Activated naive CD8-positive, alpha-beta T cell treated with anti-CD3 and anti-CD28 coated beads, Interleukin-2, amount 50 U/mL, for 24 hours (primary cell): ENCODE data around the gene CALML3.

Experiments used
- ATAC-seq: fragments of 150-1000 bp; cut with Tn5 transposase; one replicate; pipeline ENCODE4 v1.10.0; 2021
- DNase-seq: peaks from one replicate; pipeline ENCODE4 v3.0.0; 2021
- H3K27ac Mint-ChIP-seq: one replicate; pipeline ENCODE4 v1.8.0; 2021; ENCODE audit warnings: mild to moderate bottlenecking, mixed read lengths
- H3K27me3 Mint-ChIP-seq: one replicate; pipeline ENCODE4 v1.8.0; 2021; ENCODE audit warnings: mixed read lengths
- H3K36me3 Mint-ChIP-seq: one replicate; pipeline ENCODE4 v1.8.0; 2021; ENCODE audit warnings: low read depth, mixed read lengths
- H3K4me1 Mint-ChIP-seq: one replicate; pipeline ENCODE4 v1.8.0; 2021; ENCODE audit warnings: mixed read lengths
- H3K4me3 Mint-ChIP-seq: one replicate; pipeline ENCODE4 v1.8.0; 2021; ENCODE audit warnings: mild to moderate bottlenecking, moderate library complexity, mixed read lengths
- H3K9me3 Mint-ChIP-seq: one replicate; pipeline ENCODE4 v1.8.0; 2021; ENCODE audit warnings: mixed read lengths

CALML3 gene

DNA sequence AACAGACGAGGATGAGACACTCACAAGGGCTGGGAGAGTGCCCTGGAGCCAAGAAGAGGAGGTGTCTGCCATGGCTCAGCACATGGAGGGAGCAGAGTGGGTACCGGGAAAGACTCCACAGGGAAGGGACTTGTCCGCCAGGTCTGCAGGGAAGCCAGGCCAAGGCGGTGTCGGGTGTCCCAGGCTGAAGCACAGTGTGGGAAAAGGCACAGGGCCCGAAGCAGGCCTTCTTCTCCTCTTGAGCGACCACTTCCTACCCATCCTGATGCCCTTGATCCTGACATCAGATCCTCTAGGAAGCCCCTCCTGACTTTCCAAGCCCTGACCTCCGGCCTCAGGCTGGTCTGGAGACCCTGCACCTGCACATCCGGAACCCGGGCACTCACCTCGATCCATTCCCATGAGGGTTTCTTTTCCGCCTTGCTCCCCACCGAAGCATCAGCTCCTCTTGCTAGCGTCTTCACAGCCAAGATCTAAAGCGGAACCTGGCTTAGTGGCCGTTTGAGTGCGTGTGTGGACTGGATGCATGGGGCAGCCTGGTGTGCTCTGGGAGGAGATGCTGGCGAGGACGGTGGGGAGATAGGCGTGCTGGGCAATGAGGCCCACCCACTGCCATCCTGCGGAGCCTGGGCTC lies 8.5 kb downstream of the CALML3 start:
- DNase-seq (no peak), ATAC-seq (no peak)
- no peaks in the 10 kb centered on the region for H3K9me3 Mint-ChIP-seq
- no peak overlapping the region for H3K4me3 Mint-ChIP-seq
- no peak overlapping the region for H3K27ac Mint-ChIP-seq
- no peaks in the 10 kb centered on the region for H3K4me1 Mint-ChIP-seq
- no peaks in the 10 kb centered on the region for H3K36me3 Mint-ChIP-seq
- H3K27me3 Mint-ChIP-seq = no peaks in the 10 kb centered on the region

DNA sequence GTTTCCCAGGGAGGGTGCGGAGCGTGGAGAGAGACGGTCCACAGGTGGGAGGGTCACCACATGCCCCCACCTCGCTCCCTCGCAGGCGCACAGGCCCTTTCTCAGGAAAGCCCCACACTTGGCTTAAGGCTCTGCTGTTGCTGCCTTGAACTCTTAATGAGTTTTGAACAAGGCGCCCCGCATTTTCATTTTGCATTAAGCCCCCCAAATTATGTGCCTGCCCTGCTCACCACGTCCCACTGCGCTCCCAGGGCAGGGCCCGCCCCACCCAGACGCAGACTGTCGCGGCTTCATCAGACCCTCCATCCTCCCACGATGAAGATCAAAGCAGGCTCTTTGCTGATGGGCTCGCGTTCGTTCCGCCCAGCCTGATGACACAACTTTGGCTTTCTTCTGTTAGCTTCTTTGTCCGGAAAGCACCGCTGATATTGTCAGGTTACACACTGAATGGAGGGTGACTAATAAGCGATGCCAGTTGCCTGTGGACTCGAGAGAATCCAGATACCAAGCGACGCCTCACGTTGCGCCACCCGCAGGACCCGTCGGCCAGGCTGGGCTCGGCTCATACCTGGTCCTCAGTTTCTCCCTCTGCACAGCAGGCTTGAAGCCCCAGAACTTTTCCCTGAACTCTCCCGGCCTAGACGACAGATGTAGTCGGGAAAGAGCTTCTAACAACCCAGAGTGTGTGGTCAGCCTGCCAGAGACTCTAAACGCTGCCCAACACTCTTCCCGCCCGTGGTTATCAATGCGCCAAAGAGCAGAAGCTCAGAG lies 9.5 kb downstream of the CALML3 start:
- H3K4me3 Mint-ChIP-seq = no peak overlapping the region
- no peaks in the 10 kb centered on the region for H3K27me3 Mint-ChIP-seq
- no peaks in the 10 kb centered on the region for H3K4me1 Mint-ChIP-seq
- DNase-seq (no peak), ATAC-seq (no peak)
- H3K36me3 Mint-ChIP-seq = no peaks in the 10 kb centered on the region
- no peak overlapping the region for H3K27ac Mint-ChIP-seq
- H3K9me3 Mint-ChIP-seq = no peaks in the 10 kb centered on the region

GRCh38 chr10:5534880-5535856 lies 10.4 kb downstream of the CALML3 start:
- ATAC-seq (no peak), DNase-seq (no peak)
- Mint-ChIP-seq H3K4me3 (no peak overlapping the region), H3K27ac (no peak overlapping the region), H3K4me1 (no peaks in the 10 kb centered on the region), H3K9me3 (no peaks in the 10 kb centered on the region), H3K27me3 (no peaks in the 10 kb centered on the region), H3K36me3 (no peaks in the 10 kb centered on the region)

GRCh38 chr10:5536486-5537081 lies 11.8 kb downstream of the CALML3 start:
- Mint-ChIP-seq H3K27ac (no peak overlapping the region), H3K4me1 (no peaks in the 10 kb centered on the region)

GRCh38 chr10:5537684-5538083 lies 12.9 kb downstream of the CALML3 start:
- peaks cover 3% of the 10 kb centered on the region for H3K36me3 Mint-ChIP-seq
- peaks cover 10% of the 10 kb centered on the region for H3K9me3 Mint-ChIP-seq
- H3K4me3 Mint-ChIP-seq = no peak overlapping the region
- H3K27ac Mint-ChIP-seq = no peak overlapping the region
- no peaks in the 10 kb centered on the region for H3K27me3 Mint-ChIP-seq
- H3K4me1 Mint-ChIP-seq = no peaks in the 10 kb centered on the region
- ATAC-seq (no peak), DNase-seq (no peak)

More at GRCh38 chr10:5536486-5537081, 11.8 kb downstream of the CALML3 start:
- Mint-ChIP-seq H3K36me3 (no peaks in the 10 kb centered on the region), H3K4me3 (no peak overlapping the region), H3K9me3 (peaks cover under 1% of the 10 kb centered on the region), H3K27me3 (no peaks in the 10 kb centered on the region)
- no peak for DNase-seq
- ATAC-seq = no peak

GRCh38 chr10:5538446-5538845 lies 13.7 kb downstream of the CALML3 start:
- no peak overlapping the region for H3K27ac Mint-ChIP-seq
- ATAC-seq = no peak
- no peaks in the 10 kb centered on the region for H3K4me1 Mint-ChIP-seq

DNA sequence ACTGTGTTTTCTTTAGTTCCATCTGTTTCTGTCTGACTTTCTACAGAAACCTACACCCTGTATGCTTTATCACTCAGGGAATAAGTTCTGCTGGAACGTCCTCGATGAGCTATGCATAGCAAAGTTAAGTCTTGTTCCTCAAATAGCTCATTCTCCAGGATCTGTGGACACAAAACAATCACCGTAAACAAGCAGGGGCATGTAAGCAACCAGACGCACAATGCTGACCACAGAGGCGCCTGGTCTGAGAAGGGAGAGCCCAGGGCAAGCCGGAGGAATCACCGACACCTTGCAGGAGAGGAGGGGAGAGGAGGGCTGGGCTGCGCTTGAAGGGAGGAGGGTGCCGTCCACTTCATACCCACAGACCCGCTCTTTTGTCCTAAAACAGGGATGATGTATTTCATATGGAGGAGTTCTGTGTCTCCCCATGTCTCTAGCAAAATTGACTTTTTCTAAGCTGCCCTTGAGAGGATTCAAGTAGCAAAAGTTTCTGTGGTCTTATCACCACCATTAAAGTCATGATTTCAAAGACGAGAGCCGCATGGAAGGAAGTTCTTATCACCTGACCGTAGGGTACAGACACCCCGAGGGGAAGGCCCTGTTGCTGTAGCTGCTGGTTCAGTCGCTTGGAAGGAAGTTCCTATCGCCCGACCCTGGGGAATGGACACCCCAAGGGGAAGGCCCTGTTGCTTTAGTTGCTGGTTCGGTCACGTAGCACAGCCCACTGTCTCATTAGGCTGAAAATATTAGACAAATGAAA lies 14.3 kb downstream of the CALML3 start:
- no peak for DNase-seq
- H3K4me1 Mint-ChIP-seq = no peaks in the 10 kb centered on the region
- H3K36me3 Mint-ChIP-seq = peaks cover 3% of the 10 kb centered on the region
- H3K27ac Mint-ChIP-seq = no peak overlapping the region
- no peak for ATAC-seq
- no peak overlapping the region for H3K4me3 Mint-ChIP-seq
- H3K27me3 Mint-ChIP-seq = no peaks in the 10 kb centered on the region
- peaks cover 18% of the 10 kb centered on the region for H3K9me3 Mint-ChIP-seq

More at GRCh38 chr10:5538446-5538845, 13.7 kb downstream of the CALML3 start:
- Mint-ChIP-seq H3K36me3 (peaks cover 3% of the 10 kb centered on the region), H3K27me3 (no peaks in the 10 kb centered on the region), H3K9me3 (peaks cover 14% of the 10 kb centered on the region), H3K4me3 (no peak overlapping the region)
- DNase-seq = no peak

DNA sequence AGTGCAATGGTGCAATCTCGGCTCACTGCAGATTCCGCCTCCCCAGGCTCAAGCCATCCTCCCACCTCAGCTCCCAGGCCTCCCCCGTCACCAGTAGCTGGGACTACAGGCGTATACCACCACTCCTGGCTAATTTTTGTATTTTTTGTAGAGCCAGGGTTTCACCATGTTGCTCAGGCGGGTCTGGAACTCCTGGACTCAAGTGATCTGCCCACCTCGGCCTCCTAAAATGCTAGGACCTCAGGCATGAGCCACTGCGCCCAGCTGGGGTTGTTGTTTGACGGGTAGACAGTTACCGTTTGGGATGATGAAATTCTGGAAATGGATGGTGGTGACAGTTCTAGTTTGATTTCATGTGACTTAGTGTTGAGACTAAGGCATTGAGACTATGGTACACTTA lies 15.3 kb downstream of the CALML3 start:
- ATAC-seq (no peak), DNase-seq (no peak)
- H3K9me3 Mint-ChIP-seq = peaks cover 18% of the 10 kb centered on the region
- H3K27ac Mint-ChIP-seq = no peak overlapping the region
- no peaks in the 10 kb centered on the region for H3K4me1 Mint-ChIP-seq
- no peak overlapping the region for H3K4me3 Mint-ChIP-seq
- no peaks in the 10 kb centered on the region for H3K27me3 Mint-ChIP-seq
- H3K36me3 Mint-ChIP-seq = peaks cover 3% of the 10 kb centered on the region

DNA sequence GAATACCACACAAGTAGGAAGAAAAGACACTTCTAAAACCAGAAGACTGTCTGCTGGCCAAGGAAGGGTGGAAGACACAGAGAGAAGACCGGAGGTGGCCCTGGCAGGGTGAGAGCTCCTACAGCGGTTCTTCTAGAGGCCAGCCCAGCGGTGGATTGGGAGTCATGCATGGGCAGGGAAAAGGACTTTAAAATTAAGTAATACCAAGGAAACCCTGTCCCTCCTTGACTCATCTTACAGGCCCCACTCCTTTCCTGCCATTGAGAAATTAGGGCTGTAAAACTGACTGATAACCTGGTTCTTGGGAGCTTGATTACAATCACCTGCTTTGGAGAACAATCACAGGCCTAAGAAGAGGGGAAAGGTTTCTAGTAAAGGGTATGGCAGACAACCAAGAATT lies 16.1 kb downstream of the CALML3 start:
- H3K4me3 Mint-ChIP-seq = no peak overlapping the region
- H3K27me3 Mint-ChIP-seq = no peaks in the 10 kb centered on the region
- no peak overlapping the region for H3K27ac Mint-ChIP-seq
- H3K36me3 Mint-ChIP-seq = peaks cover 3% of the 10 kb centered on the region
- no peaks in the 10 kb centered on the region for H3K4me1 Mint-ChIP-seq
- no peak for DNase-seq
- H3K9me3 Mint-ChIP-seq = peaks cover 18% of the 10 kb centered on the region
- no peak for ATAC-seq

DNA sequence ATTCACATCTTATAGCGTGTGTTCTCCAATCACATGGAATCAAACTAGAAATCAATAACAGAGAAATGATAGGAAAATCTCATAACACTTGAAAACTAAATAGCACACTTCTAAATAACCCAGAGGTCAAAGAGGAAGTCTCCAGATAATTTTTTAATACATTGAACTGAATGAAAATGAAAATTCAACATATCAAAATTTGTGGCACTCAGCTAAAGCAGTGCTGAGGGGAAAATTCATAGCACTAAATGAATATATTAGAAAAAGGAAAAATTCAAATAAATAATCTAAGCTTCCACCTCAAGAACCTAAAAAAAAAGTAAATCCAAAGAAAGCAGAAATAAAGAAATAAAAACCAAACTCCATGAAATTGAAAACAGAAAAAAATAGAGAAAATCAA lies 17.3 kb downstream of the CALML3 start:
- Mint-ChIP-seq H3K27me3 (peaks cover 4% of the 10 kb centered on the region), H3K4me3 (no peak overlapping the region), H3K27ac (no peak overlapping the region), H3K9me3 (peaks cover 18% of the 10 kb centered on the region), H3K4me1 (no peaks in the 10 kb centered on the region), H3K36me3 (peaks cover 3% of the 10 kb centered on the region)
- ATAC-seq (no peak), DNase-seq (no peak)

DNA sequence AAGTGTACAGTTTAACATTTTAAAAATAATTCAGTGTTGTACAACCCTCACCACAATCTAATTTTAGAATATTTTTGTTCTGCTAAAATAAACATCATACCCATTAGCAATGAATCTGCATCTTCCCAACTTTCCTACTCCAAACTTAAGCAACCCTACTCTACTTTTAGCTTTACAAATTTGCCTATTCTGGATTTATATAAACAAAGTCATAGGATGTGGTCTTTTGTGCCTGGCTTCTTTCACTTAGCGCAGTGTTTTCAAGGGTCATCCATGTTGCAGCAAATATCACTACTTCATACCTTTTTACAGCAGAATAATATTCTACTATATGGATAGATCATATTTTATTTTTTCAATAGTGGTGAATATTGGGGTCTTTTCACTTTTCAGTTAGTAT lies 18.9 kb downstream of the CALML3 start:
- Mint-ChIP-seq H3K9me3 (peaks cover 18% of the 10 kb centered on the region), H3K27me3 (peaks cover 4% of the 10 kb centered on the region), H3K4me3 (no peak overlapping the region), H3K4me1 (no peaks in the 10 kb centered on the region), H3K36me3 (peaks cover 3% of the 10 kb centered on the region), H3K27ac (no peak overlapping the region)
- no peak for DNase-seq
- no peak for ATAC-seq

DNA sequence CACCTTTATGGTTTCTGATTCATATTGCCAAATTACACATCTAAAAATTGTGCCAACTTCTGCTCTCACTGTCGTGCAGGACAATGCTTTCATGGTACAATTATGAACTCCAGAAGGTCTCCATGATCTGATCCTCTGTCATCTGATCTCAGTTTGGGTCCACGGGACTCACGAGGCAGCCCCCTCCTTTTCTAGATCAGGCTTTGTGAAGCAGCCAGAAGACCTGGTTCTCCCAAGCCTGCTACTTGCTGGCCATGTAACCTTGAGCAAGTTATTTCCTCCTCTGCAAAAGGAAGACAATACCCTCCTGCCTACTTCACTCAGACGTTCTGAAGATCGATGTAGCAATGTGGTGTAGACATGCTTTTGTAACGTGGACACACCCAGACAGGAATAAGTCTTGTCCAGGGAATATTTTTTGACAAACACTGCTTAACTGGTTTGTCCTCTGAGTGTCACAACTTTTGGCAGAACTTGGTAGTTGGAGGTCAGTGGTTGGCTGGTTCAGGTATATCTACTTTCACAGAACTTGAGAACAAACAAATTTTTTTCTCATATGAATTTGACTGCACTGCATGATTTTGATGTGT lies 19.6 kb downstream of the CALML3 start:
- no peak overlapping the region for H3K27ac Mint-ChIP-seq
- no peaks in the 10 kb centered on the region for H3K4me1 Mint-ChIP-seq
- peaks cover 18% of the 10 kb centered on the region for H3K9me3 Mint-ChIP-seq
- no peak overlapping the region for H3K4me3 Mint-ChIP-seq
- H3K27me3 Mint-ChIP-seq = peaks cover 4% of the 10 kb centered on the region
- no peak for ATAC-seq
- no peak for DNase-seq
- H3K36me3 Mint-ChIP-seq = peaks cover 3% of the 10 kb centered on the region

- DNase-seq (no peak), ATAC-seq (no peak)
- Mint-ChIP-seq H3K9me3 (peaks cover 18% of the 10 kb centered on the region), H3K36me3 (peaks cover 3% of the 10 kb centered on the region), H3K27ac (no peak overlapping the region), H3K4me1 (no peaks in the 10 kb centered on the region), H3K27me3 (peaks cover 4% of the 10 kb centered on the region), H3K4me3 (no peak overlapping the region)
Observed at GRCh38 chr10:5545011-5545410, 20.2 kb downstream of the CALML3 start.
